NT2/D1 (cell line): ENCODE measurements around the gene TGFBI.

Experiments used
- SUZ12 ChIP-seq: IDR thresholded peaks from 2 replicates; pipeline ENCODE4 v1.6.1; 2011; ENCODE audit not compliant: insufficient read length, insufficient read depth; ENCODE audit errors: extremely low read depth
- YY1 ChIP-seq: IDR thresholded peaks from 2 replicates; pipeline ENCODE4 v1.6.1; 2011; ENCODE audit not compliant: insufficient read length, insufficient read depth
- ZNF274 ChIP-seq: IDR thresholded peaks from 2 replicates; pipeline ENCODE4 v1.6.1; 2011; ENCODE audit warnings: mild to moderate bottlenecking, low read depth, low read length

- TF ChIP-seq YY1 (no peak), ZNF274 (no peak), SUZ12 (no peak)
Measured at GRCh38 chr5:136053336-136054141, 24.8 kb downstream of the TGFBI start.
